ENCODE measurements around the gene KIF5A.

The KIF5A gene

DNA sequence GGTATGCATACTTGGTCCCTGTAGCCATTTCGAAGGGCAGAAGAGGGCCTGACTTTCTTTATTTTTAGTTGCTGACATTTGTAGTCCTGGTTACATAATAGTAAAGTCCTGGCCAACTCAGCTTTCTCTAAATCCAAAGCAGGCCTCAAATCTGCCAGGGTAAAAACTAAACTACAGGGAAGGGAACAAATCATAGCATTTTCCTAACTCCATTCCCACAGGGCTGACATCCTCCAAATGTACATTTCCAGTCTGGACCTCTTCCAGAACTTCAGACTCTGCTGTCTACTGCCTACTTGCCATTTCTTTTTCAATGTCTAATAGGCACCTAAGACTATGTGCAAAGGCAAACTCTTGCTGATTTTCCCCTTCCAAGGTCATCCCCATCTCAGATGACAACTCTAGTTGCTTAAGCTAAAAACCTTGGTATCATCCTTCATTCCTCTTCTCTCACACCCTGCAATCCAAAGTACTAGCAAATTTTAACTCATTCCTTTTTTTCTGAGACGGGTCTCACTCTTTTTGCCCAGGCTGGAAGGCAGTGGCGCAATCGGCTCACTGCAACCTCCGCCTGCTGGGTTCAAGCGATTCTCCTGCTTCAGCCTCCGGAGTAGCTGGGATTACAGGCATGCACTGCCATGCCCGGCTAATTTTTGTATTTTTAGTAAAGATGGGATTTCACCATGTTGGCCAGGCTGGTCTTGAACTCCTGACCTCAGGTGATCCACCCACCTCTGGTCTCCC lies 31.5 kb upstream of the KIF5A start:
- peak overlapping the region; percentile 100 for H3K27ac ChIP-seq
- TF ChIP-seq ZFX (IDR thresholded peaks at IDR 0.05; ENCODE audit: borderline replicate concordance) = no peak
- TF ChIP-seq, protein P1, sequence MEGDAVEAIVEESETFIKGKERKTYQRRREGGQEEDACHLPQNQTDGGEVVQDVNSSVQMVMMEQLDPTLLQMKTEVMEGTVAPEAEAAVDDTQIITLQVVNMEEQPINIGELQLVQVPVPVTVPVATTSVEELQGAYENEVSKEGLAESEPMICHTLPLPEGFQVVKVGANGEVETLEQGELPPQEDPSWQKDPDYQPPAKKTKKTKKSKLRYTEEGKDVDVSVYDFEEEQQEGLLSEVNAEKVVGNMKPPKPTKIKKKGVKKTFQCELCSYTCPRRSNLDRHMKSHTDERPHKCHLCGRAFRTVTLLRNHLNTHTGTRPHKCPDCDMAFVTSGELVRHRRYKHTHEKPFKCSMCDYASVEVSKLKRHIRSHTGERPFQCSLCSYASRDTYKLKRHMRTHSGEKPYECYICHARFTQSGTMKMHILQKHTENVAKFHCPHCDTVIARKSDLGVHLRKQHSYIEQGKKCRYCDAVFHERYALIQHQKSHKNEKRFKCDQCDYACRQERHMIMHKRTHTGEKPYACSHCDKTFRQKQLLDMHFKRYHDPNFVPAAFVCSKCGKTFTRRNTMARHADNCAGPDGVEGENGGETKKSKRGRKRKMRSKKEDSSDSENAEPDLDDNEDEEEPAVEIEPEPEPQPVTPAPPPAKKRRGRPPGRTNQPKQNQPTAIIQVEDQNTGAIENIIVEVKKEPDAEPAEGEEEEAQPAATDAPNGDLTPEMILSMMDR (IDR thresholded peaks at IDR 0.05) = no peak

DNA sequence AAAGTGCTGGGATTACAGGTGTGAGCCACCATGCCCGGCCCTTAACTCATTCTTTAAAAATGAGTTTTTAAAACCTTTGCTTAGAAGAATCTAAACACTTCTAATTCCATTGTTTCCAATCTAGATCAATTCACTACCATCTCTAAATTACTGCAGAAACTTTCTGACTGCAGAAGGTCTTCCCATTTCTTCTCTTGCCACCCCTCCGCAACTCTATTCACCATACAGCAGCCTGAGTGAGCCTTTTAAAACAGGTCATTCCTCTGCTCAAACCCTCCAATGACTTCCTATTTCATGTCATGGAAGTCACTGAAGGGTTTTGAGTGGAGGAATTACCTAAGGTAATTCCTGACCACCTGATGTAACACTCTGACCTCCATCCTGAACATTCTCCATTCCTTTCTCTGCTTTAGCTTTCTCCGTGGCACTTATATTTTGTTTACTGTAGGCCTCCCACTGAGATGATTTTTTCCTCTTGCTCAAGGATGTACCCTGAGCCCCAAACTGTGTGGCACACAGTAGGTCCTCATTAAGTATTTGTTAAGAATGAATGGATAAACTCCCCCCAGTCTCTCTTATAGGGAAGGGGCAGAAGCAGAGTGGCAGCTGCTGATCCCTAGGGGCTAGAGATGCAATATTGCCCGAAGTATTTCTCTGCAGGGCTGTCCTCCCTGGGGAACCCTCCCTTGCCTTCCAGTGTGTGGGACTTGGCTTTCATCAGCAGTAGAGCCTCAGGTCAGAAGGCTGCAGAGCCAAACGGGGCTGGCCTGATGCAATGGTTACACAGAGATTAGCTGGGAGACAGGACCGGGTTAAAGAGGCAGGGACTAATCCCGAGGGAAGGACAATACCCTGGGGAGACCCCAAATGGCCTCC lies 30.7 kb upstream of the KIF5A start:
- no peak for TF ChIP-seq ZFX (IDR thresholded peaks at IDR 0.05; ENCODE audit: borderline replicate concordance)
- TF ChIP-seq, protein P1 (IDR thresholded peaks at IDR 0.05) = no peak
- H3K27ac ChIP-seq = peak overlapping the region; percentile 100

DNA sequence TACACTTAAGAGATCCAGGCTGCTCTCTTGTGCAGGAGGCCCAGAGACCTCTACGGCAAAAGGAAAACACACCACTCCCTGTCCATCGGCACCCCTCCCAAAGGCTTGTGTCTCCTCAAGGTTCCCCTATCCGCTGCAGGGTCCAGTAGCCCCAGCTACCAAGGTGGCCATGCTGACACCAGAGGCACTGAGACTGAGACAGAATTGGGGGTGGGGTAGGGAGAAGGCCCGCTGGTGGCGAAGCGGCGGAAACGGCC lies 30.1 kb upstream of the KIF5A start:
- TF ChIP-seq ZFX (IDR thresholded peaks at IDR 0.05; ENCODE audit: borderline replicate concordance) = no peak
- peak overlapping the region; percentile 100 for H3K27ac ChIP-seq

DNA sequence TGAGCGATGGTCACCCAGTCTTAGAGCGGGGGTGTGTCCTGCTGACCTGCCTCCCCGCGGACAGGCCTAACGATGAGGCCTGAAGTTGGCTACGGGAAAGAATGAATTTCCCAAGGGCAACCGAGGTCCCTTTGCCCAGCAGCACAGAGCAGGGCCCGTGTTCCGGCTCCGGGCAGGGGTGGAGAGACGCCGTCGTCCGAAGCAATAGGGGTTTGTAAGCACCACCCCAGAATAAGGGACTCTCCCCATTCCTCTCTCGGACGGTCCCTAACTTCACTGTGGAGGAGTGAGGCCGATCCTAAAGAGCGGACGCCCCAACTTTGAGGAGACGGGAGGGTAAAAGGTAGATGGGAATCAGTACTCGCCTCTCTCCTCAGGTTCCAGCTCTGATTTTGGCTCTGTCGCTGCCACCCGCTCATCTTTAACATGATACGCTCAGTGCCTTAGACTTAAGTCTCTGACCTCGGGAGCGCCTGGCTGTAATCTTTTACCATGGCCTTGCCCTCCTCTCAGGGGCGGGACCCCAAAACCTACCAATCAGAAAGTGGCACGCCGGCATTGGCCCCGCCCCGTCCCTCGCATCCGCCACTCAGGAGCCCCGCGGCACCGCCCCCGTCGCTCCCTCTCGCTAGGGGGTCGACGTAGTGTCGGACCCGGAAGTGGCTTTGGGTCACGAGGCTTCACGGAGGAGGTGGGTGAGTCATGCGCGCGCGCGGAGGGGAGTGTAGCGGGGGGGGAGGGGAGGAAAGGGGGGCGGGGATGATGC lies 29.6 kb upstream of the KIF5A start, which contains the start of gene DDIT3:
Gene DDIT3 (minus strand): TSS at position 462 of the 766 bp plus-strand sequence. CDS start 3,108 bp downstream, outside the sequence.
- peak within 1 kb of the TSS; percentile 100 for H3K27ac ChIP-seq
- TF ChIP-seq, protein P1 (IDR thresholded peaks at IDR 0.05) = peak; percentile 10; the same call in 1 of the 2 replicates
- TF ChIP-seq ZFX (IDR thresholded peaks at IDR 0.05; ENCODE audit: borderline replicate concordance) = no peak

DNA sequence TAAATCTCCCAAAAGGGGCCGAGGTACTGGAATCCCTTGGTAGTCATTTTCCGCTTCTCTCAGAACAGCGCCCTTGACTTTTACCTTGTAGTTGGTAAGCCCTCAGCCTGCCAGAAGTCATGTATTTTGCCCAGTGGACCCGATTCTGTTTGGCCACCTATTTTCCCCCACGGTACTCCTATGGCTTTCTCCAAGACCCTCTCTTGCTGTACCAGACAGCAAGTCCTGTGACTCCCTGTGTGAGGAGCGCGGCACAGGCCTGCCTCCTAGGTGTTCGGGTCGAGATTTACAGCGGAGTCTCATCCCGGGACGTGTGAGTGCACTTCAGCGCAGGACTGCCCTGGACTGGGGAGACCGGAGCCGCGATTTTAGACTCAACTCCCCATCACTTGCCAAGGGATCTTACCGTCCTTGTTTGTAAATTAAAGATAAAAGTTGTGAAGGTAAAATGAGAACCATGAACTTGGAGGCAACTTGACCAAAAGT lies 28.3 kb upstream of the KIF5A start:
- H3K27ac ChIP-seq = peak overlapping the region; percentile 100

DNA sequence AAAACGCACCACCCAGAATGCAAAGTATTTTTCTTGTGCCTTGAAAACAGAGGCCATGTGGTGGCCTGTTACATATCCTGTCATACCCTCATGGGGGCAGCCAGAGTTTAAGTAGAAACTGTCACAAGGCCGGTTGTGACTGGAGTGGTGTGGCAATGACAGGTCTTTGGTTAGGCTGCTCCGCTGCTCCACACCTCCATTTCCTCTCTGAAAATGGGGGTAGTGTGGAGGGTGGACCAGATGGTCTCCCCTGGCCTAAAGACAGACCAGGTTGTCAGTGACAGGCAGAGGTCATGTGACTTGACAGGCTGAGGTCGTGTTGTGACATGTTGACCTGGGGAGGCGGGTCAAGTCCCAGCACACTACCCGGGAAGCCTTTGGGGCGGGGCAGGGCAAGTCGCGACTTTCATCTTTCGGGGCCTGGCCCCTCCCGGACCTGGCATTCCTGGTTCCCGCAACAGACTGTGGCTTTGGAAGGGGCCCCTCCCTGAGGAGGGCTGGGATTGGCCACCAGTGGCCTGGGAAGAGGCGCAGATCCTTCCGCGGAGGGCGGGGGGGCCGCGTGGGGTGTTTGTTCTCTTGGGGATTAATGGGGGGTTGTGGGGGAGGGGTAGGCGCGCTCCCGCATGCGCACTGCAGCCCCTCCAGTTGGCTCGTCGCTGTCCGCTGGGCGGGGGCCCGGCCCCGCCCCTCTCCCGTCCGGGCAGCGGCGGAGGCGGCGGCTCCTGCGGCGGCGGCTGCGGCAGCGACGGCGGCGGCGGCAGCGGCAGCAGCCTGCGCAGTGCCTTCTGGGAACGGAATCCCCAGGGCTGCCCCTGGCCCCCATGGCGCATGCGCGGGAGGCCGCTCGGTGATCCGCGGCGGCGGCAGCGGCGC lies 27.6 kb upstream of the KIF5A start, which contains the start of gene MBD6:
Gene MBD6 (plus strand): TSS at position 814 of the 876 bp plus-strand sequence. CDS start 1,480 bp downstream, outside the sequence.
- TF ChIP-seq ZFX (IDR thresholded peaks at IDR 0.05; ENCODE audit: borderline replicate concordance) = no peak
- TF ChIP-seq, protein P1 (IDR thresholded peaks at IDR 0.05) = no peak
- peak within 1 kb of the TSS; percentile 100 for H3K27ac ChIP-seq

More for the DNA sequence above, 28.3 kb upstream of the KIF5A start:
- TF ChIP-seq, protein P1 (IDR thresholded peaks at IDR 0.05) = peak; percentile 28
- no peak for TF ChIP-seq ZFX (IDR thresholded peaks at IDR 0.05; ENCODE audit: borderline replicate concordance)

All from 22Rv1 (cell line).